Neural cell (in vitro differentiated cells): ENCODE results near the gene MLLT10. TPM values are rescaled to one million over a fixed set of nuclear protein-coding genes. Genes with fewer than 3 reads are reported as not detected.

Source experiments
- H2AFZ ChIP-seq: fragments of 200-600, 300-800 bp; sonication (generic), shearing (Covaris generic); 2 replicates; pipeline ENCODE4 v1.6.0; 2014; ENCODE audit warnings: low read depth, mild to moderate bottlenecking, antibody characterized with exemption, low read length, moderate library complexity
- H3F3A ChIP-seq: fragments of 200-600 bp; shearing (Covaris generic); 2 replicates; pipeline ENCODE4 v1.6.1; 2016; ENCODE audit warnings: mild to moderate bottlenecking, moderate library complexity, mixed read lengths, antibody characterized with exemption, low read length; ENCODE audit not compliant: insufficient read depth, poor library complexity, severe bottlenecking
- H3K27ac ChIP-seq: fragments of 200-600, 300-800 bp; sonication (generic), shearing (Covaris generic); 2 replicates; pipeline ENCODE4 v1.5.1; 2014; ENCODE audit warnings: mild to moderate bottlenecking, low read length, moderate library complexity
- H3K27me3 ChIP-seq: fragments of 300-800, 200-600 bp; sonication (generic), shearing (Covaris generic); 2 replicates; pipeline ENCODE4 v1.6.0; 2014; ENCODE audit warnings: mild to moderate bottlenecking, low read depth, low read length, moderate library complexity; ENCODE audit not compliant: insufficient read depth
- H3K36me3 ChIP-seq: fragments of 300-800, 200-600 bp; sonication (generic), shearing (Covaris generic); 2 replicates; pipeline ENCODE4 v1.5.1; 2014; ENCODE audit warnings: mild to moderate bottlenecking, antibody characterized with exemption, low read length, moderate library complexity; ENCODE audit not compliant: insufficient read depth
- H3K4me2 ChIP-seq: fragments of 300-800, 200-600 bp; sonication (generic), shearing (Covaris generic); 2 replicates; pipeline ENCODE4 v1.6.0; 2014; ENCODE audit warnings: mild to moderate bottlenecking, low read length
- H3K4me3 ChIP-seq: fragments of 300-800, 200-600 bp; sonication (generic), shearing (Covaris generic); 2 replicates; pipeline ENCODE4 v1.5.1; 2014; ENCODE audit warnings: mild to moderate bottlenecking, low read length, moderate library complexity
- H3K79me2 ChIP-seq: fragments of 200-600 bp; shearing (Covaris generic); replicated peaks from 2 replicates; pipeline ENCODE4 v1.6.0; 2014; ENCODE audit warnings: mild to moderate bottlenecking, low read length, moderate library complexity; ENCODE audit not compliant: insufficient read depth
- H3K9ac ChIP-seq: fragments of 300-800, 200-600 bp; sonication (generic), shearing (Covaris generic); 2 replicates; pipeline ENCODE4 v1.6.1; 2016; ENCODE audit warnings: mild to moderate bottlenecking, low read length, mixed read lengths
- H3K9me2 ChIP-seq: fragments of 200-600 bp; shearing (Covaris generic); 2 replicates; pipeline ENCODE4 v1.6.1; 2016; ENCODE audit warnings: mild to moderate bottlenecking, low read length, mixed read lengths; ENCODE audit not compliant: insufficient read depth
- H3K9me3 ChIP-seq: fragments of 200-600, 300-800 bp; sonication (generic), shearing (Covaris generic); 2 replicates; pipeline ENCODE4 v1.6.1; 2016; ENCODE audit warnings: mild to moderate bottlenecking, mixed run types, low read length, moderate library complexity, mixed read lengths
- H4K20me1 ChIP-seq: fragments of 200-600 bp; shearing (Covaris generic); 2 replicates; pipeline ENCODE4 v1.6.1; 2016; ENCODE audit warnings: mild to moderate bottlenecking, mixed run types; ENCODE audit not compliant: insufficient read depth
- CTCF ChIP-seq: fragments of 450-650 bp; IDR thresholded peaks from 2 replicates; pipeline ENCODE4 v1.5.1; 2014; ENCODE audit warnings: antibody characterized with exemption, mild to moderate bottlenecking, moderate library complexity; ENCODE audit not compliant: poor library complexity, severe bottlenecking
- EP300 ChIP-seq: fragments of 450-650 bp; conservative IDR thresholded peaks from 2 replicates; pipeline ENCODE4 v1.6.1; 2014; ENCODE audit warnings: antibody characterized with exemption, mild to moderate bottlenecking, moderate library complexity; ENCODE audit not compliant: poor library complexity, severe bottlenecking
- EZH2 ChIP-seq: fragments of 200-600, 300-800 bp; shearing (Covaris generic), sonication (generic); IDR thresholded peaks from 2 replicates; pipeline ENCODE4 v1.6.1; 2014; ENCODE audit warnings: antibody characterized with exemption, low read length, borderline replicate concordance, mild to moderate bottlenecking; ENCODE audit not compliant: insufficient read depth, poor library complexity, severe bottlenecking
- POLR2AphosphoS5 ChIP-seq: IDR thresholded peaks from 2 replicates; pipeline ENCODE4 v1.6.1; 2012
- RAD21 ChIP-seq: fragments of 450-650 bp; conservative IDR thresholded peaks from 2 replicates; pipeline ENCODE4 v1.6.1; 2014; ENCODE audit warnings: antibody characterized with exemption, mild to moderate bottlenecking, moderate library complexity
- REST ChIP-seq: IDR thresholded peaks from 2 replicates; pipeline ENCODE4 v1.6.1; 2012; ENCODE audit warnings: borderline replicate concordance
- TAF1 ChIP-seq: IDR thresholded peaks from 2 replicates; pipeline ENCODE4 v1.6.1; 2012; ENCODE audit warnings: low read depth
- polyA plus RNA-seq: library from polyadenylated mRNA; depleted of rRNA; stranded (reverse); fragments of >200 nt; gene quantifications from 2 replicates; pipeline ENCODE4 v1.2.3, GENCODE V29; 2014

Gene MLLT10
- polyA plus RNA-seq, 1 donor from 2014 or later, result 31.0 TPM

- Histone ChIP-seq H3K4me3 (no peak overlapping the region), H2AFZ (no peak overlapping the region), H3K4me2 (no peak overlapping the region), H3K9me3 (no peaks in the 10 kb centered on the region), H3K9ac (no peak overlapping the region), H3K36me3 (no peaks in the 10 kb centered on the region), H3K9me2 (no peaks in the 10 kb centered on the region), H3K79me2 (peaks cover 14% of the 10 kb centered on the region), H3F3A (no peaks in the 10 kb centered on the region), H3K27me3 (no peaks in the 10 kb centered on the region), H3K27ac (no peak overlapping the region), H4K20me1 (no peaks in the 10 kb centered on the region)
- no peak for TF ChIP-seq EP300
These were observed 104.6 kb downstream of the MLLT10 start for GRCh38 chr10:21638681-21639080.

GRCh38 chr10:21648040-21648439 lies 114.0 kb downstream of the MLLT10 start:
- no peaks in the 10 kb centered on the region for H3K9me3 ChIP-seq
- H4K20me1 ChIP-seq, result no peaks in the 10 kb centered on the region
- no peaks in the 10 kb centered on the region for H3K9me2 ChIP-seq
- H3K27ac ChIP-seq, result no peak overlapping the region
- H3K27me3 ChIP-seq, result no peaks in the 10 kb centered on the region
- H3K4me3 ChIP-seq, result no peak overlapping the region
- H3K4me2 ChIP-seq, result no peak overlapping the region
- no peak overlapping the region for H2AFZ ChIP-seq
- TF ChIP-seq REST, result no peak
- no peak for TF ChIP-seq POLR2AphosphoS5
- TF ChIP-seq TAF1, result no peak
- TF ChIP-seq EP300, result no peak
- TF ChIP-seq CTCF, result no peak
- TF ChIP-seq EZH2, result no peak
- no peaks in the 10 kb centered on the region for H3F3A ChIP-seq
- peaks cover 6% of the 10 kb centered on the region for H3K36me3 ChIP-seq
- peaks cover 11% of the 10 kb centered on the region for H3K79me2 ChIP-seq
- no peak overlapping the region for H3K9ac ChIP-seq

- Histone ChIP-seq H3K4me2 (no peak overlapping the region), H3K9ac (no peak overlapping the region), H2AFZ (no peak overlapping the region), H3K9me3 (no peaks in the 10 kb centered on the region), H3K9me2 (no peaks in the 10 kb centered on the region), H3K36me3 (peaks cover 9% of the 10 kb centered on the region), H3F3A (no peaks in the 10 kb centered on the region), H4K20me1 (no peaks in the 10 kb centered on the region), H3K27me3 (no peaks in the 10 kb centered on the region), H3K79me2 (peaks cover 11% of the 10 kb centered on the region), H3K27ac (no peak overlapping the region), H3K4me3 (no peak overlapping the region)
- TF ChIP-seq POLR2AphosphoS5 (no peak), TAF1 (no peak), EZH2 (no peak), EP300 (no peak), RAD21 (no peak), REST (no peak)
These were observed 115.4 kb downstream of the MLLT10 start for GRCh38 chr10:21649454-21649872.
